Activated T-helper 1 cell treated with anti-CD3 and anti-CD28 coated beads, Interleukin-2, amount 50 U/mL, for 16 hours (primary cell): ENCODE results near the gene HOXB8.

Experiments
- DNase-seq, 2 donors: peaks; one replicate each; pipeline ENCODE4 v3.0.0-alpha.2; 2020; ENCODE audit warnings: low read depth in 1 of 2, low spot score in 1 of 2

HOXB8 gene

GRCh38 chr17:48596735-48597527, 18.2 kb downstream of the HOXB8 start:
- DNase-seq = no peak

GRCh38 chr17:48596000-48596734, 18.9 kb downstream of the HOXB8 start:
- DNase-seq = no peak

GRCh38 chr17:48595278-48595999, 19.7 kb downstream of the HOXB8 start:
- no peak for DNase-seq

GRCh38 chr17:48594538-48595277, 20.4 kb downstream of the HOXB8 start:
- no peak for DNase-seq

- DNase-seq = peak; percentile 63 to 69
Observed at GRCh38 chr17:48593840-48594537, 21.1 kb downstream of the HOXB8 start.

- no peak for DNase-seq
Observed at GRCh38 chr17:48593126-48593829, 21.8 kb downstream of the HOXB8 start, which contains the start of gene HOXB5. Gene HOXB5, minus strand, starts transcription at chr17:48593779. Its CDS starts 97 bp downstream, at chr17:48593682.

- DNase-seq = no peak
Observed at GRCh38 chr17:48592577-48592976, 22.5 kb downstream of the HOXB8 start.

GRCh38 chr17:48592057-48592514, 23.0 kb downstream of the HOXB8 start:
- DNase-seq = no peak

- DNase-seq = no peak
Observed at GRCh38 chr17:48591255-48592056, 23.6 kb downstream of the HOXB8 start.

- no peak for DNase-seq
Observed at GRCh38 chr17:48590607-48591161, 24.4 kb downstream of the HOXB8 start.

GRCh38 chr17:48589831-48590606, 25.1 kb downstream of the HOXB8 start, which contains the start of gene HOXB3:
Gene HOXB3, minus strand, starts transcription at chr17:48590241. Its CDS starts 37,767 bp downstream, at chr17:48552474.
- no peak for DNase-seq

- no peak for DNase-seq
Observed at GRCh38 chr17:48589060-48589830, 25.8 kb downstream of the HOXB8 start.

GRCh38 chr17:48588528-48588927, 26.6 kb downstream of the HOXB8 start:
- DNase-seq = no peak

GRCh38 chr17:48588074-48588415, 27.0 kb downstream of the HOXB8 start:
- DNase-seq = no peak

GRCh38 chr17:48587276-48588073, 27.6 kb downstream of the HOXB8 start:
- DNase-seq = no peak
